OCI-M2 (cell line): ENCODE data around the gene EPHB2.
"Not testable (repeated sequence)": the region's sequence is repeated elsewhere in the genome, so short reads cannot be mapped to it uniquely, and the experiment has no call there.

Experiments used
- DNase-seq: peaks from one replicate; lab custom pipeline; 2025; ENCODE audit not compliant: unreplicated experiment; lab: John Stamatoyannopoulos, UW

The EPHB2 gene

DNA sequence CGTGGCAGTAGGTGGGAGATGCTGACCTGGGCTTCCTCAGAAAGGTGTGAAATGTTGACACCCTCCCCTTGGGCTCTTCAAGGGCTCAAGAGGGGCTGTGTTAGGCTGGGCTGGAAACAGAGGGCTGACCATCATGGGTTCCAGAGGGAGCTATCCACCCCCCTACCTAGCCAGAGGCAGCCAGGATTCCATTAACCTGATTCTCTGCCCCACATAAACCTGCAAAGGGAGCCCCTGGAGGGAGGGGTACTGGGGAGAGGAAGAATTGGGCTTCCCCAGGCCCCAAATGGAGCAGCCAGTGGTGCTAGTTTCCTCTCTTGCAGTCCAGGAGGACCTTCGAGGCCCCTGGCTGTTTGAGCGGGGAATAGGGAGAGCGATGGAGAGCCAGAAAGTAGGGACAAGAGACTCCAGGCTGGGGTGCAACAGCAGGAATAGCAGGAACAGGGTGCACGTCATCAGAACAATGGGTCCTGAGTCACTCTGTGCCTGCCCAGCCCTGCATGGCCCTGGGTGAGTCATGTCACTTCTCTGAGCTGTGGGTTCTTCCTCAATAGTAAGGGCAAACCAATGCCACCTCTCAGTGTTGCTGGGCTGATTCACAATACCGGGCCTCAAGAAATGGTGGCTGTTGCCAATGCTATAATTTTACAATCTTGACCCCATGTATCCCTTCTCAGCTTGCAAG lies 121.2 kb downstream of the EPHB2 start:
- no peak for DNase-seq

DNA sequence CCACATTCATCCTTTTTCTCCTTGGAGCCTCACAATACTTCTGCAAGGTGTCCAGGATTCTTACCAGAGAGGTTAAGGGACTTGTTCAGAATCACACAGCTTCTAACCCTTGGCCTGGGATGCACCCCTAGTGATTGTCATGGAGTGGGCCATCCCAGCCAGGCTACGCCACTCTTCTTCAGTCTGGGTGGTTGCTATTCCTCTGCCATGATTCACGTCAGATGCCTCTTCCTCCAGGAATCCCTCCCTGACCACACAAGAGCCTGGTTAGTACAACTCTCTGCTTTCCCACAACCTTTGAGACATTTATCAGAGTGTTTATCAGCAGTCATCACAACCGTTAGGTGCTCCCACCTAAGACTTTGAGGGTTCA lies 121.8 kb downstream of the EPHB2 start:
- no peak for DNase-seq

DNA sequence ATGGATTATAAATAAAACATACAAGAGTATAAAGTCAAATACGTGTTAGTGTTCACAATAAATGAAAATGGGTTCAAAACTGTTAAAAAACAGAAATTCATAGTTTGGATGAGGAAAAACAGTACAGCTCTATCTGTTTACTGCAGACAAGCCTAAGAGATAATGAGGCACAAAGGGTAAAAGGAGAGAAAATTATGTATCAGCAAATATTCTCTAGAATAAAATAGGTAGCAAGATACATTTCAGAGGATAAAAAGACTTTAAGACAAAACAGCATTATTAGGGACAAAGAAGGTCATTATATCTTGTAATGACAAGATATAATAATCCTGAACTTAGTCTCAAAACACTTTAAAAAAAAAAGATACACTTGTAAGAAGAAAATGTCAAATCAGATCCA lies 123.1 kb downstream of the EPHB2 start:
- DNase-seq = no peak

DNA sequence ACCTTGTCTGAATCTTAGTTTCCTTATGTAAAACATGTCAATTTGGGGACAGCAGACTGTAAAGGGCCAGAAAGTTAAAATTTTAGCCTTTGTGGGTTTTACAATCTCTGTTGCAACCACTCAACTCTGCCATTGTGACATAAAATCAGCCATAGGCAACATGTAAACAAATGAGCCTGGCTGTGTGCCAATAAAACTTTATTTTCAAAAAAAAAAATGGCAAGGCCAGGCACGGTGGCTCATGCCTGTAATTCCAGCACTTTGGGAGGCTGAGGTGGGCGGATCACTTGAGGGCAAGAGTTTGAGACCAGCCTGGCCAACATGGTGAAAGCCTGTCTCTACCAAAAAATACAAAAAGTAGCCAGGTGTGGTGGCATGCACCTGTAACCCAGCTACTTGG lies 123.8 kb downstream of the EPHB2 start:
- DNase-seq = not testable (repeated sequence)

DNA sequence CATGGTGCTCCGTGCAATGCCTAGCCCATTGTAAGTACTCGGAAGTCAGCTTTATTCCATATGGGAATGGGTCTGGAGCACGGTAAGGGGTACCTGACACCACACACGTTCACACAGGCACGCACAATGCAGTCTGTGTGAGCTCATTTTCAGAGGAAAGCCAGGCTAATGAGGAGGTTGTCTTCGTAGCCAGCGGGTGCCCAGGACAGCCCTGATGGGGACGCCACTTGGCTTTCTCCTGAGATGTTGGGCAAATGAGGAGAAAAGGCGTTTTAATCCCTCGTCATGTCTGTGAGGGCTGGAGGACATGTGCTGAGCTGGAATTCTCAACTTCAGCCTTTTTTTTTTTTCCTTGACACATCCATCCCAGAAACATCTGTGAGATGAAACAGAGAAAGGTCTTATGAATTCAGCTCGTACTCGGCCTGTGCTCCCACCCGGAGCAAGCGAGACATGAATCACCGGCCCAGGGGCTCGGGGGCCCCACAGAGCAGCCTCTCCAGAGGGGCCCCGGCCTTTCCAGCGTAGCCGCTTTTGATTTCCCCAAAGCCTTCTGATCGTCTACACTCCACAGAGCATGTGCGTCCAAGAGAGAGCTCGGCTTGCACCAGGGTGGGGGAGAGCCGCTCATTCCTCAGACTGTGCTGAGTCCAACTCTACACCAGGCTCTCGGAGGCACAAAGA lies 125.1 kb downstream of the EPHB2 start:
- no peak for DNase-seq

DNA sequence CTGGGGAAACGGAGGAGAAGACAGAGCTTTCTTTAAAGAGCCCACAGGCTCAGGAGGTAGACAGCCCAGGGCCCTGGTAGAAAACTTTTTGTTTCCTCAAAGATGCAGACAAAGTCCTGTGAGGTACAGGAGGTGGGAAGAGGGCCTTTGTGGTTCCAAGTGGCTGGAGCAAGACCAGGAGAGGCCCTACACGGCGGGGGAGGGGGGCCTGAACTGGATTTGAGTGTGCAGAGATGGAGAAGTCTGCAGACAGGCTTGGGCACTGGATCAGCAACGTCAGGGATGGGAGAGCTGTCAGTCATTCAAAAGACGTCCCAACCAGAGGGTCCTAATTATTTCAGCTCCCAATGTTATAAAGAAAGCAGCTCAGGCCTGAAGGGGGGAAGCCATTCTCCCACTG lies 126.2 kb downstream of the EPHB2 start:
- DNase-seq = no peak

DNA sequence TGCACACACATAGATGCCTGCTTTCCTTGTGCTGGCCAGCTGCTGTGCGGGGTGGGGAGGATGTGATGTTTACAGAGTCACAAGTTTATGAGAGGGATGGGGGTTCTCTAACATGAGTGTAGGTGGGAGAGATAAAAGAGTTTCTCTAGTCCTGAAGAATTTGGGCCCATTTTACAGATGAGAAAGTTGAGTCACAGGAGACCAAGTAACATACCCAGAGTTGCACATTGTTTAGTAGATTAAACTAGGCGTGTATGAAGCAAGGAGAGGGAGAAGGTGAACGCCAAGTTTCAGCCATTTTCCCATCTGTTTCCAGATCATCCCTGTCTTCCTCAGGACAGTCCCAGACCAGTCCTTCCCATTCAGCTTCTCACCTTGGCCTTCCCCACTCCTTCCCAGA lies 126.7 kb downstream of the EPHB2 start:
- DNase-seq = no peak

DNA sequence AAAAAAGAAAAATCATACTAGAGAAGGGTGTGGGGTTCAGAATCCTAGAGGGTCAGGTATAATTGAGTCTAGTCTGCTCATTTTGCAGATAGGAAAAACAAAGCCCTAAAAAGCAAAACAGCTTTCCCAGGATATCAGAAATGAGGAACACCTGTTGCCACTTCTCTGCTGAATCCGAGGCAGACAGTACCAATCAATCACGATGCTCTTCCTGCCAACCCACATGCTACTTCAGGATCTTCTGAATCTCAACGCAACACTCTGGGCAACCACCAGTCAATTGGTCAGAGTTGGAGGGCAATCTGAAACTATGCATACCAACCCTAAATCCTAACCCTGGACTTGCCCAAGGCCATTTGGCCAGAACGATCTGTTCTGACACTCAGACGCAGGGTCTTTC lies 128.3 kb downstream of the EPHB2 start:
- no peak for DNase-seq

DNA sequence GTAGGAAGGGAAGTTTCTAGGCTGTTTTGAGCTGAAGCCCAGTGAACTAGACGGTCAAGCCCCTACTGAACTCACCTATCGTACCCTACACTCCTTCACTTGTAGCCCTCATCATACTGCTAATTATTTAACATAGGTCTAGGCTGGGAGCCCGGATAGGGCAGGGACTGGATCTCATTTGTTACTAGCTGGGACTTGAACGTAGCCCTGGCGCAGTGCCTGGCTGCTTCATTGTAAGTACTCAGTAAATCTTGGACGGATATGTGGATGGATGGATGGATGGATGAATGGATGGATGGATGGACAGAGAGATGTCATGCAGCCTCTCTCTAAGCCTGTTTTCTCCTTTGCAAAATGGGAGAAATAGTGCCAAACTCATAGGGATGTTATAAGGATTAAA lies 129.2 kb downstream of the EPHB2 start:
- DNase-seq = no peak

DNA sequence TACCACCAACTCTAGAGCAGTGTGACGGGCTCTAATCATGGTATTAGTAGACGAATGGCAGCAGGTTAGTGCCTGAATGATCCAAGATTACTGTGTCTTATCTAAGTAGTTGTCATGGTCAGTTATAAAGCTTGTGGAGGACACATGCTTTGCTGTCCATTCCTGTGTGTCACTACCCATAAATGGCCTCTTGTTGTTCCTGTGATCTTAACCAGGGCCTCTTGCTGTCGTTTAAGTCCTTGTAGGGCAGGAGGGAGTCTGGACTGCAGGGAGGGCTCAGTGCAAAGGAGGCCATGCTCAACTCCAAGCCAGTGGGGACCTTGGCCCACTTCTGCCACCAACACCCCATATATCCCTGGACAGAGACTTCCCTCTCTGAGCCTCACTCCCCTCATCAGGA lies 130.5 kb downstream of the EPHB2 start:
- no peak for DNase-seq

DNA sequence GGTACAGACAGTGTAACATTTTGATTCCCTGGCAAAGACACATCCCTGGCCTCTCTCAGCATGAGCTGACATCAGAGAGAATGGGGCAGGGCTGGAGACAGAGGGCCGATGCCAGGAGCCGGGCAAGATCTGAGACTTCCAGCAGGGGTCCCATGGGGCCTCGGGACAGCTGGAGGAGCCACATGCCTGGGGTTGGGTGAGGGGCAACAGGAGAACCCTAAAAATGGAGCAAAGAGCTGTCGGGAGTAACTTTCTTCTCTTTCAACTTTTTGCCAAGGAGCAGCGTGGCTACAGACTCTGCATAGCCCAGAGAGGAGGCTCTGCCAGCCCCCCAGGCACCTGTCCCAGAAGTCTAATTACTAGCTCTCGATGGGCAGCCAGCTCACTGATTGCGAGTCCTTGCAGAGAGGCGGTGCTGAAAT lies 131.2 kb downstream of the EPHB2 start:
- no peak for DNase-seq

DNA sequence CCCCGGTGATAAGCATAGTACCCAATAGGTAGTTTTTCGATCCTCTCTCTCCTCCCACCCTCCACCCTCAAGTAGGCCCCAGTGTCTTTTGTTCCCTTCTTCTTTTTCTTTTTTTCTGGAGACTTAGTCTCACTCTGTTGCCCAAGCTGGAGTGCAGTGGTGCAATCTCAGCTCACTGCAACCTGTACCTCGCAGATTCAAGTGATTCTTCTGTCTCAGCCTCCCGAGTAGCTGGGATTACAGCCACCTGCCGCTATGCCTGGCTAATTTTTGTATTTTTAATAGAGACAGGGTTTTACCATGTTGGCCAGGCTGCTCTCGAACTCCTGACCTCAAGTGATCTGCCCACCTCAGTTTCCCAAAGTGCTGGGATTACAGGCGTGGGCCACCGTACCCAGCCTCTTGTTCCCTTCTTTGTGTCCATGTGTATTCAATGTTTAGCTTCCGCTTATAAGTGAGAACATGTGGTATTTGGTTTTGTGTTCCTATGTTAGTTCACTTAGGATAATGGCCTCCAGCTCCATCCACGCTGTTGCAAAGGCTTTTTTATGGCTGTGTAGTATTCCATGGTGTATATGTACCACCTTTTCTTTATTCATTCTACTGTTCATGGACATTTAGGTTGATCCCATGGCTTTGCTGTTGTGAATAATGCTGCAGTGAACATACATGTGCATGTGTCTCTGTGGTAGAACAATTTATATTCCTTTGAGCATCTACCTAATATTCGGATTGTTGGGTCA lies 133.0 kb downstream of the EPHB2 start:
- DNase-seq = not testable (repeated sequence)

DNA sequence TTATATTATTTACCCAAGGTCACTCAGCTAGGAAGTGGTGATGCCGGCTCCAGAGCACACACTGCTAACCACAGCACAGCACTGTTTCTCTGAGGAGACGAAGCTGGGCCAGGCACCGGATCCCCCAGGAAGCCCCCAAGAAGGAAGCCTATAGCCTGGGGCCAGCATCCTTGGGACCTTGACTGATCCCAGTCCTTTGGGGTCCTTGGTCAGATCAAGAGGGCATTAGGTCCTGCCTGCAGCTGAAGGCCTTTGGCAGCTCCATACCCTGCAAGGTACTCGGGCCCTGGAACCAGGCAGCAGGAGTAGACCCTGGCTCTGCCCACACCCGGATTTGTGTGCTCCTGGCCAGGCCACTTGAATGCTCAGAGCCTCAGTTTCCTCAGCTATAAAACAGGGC lies 134.0 kb downstream of the EPHB2 start:
- DNase-seq = no peak

DNA sequence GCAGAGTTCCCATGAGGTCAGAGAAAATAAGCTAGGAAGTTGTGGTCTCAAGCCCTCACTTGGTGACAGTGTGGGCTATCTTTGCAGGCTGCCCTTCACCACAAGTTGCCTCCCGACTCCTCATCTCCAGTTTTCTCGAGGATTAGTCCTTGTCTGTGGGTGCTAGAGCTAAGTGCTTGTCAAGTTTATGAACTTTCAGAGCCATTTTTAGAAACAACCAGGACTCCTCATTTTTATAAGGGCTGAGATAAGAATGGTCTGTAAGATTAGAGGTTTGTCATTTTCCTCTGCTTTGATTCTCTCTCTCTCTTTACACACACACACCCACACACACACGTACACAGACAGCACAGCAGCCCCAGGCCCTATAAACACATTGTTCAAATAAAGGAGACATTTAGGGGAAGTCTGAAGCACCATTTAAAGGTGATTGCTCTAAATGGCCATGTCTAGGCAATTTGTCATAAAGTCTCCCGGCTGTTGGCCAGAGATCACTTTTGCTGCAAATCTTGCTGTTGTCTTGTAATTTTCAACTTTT lies 134.8 kb downstream of the EPHB2 start:
- no peak for DNase-seq

DNA sequence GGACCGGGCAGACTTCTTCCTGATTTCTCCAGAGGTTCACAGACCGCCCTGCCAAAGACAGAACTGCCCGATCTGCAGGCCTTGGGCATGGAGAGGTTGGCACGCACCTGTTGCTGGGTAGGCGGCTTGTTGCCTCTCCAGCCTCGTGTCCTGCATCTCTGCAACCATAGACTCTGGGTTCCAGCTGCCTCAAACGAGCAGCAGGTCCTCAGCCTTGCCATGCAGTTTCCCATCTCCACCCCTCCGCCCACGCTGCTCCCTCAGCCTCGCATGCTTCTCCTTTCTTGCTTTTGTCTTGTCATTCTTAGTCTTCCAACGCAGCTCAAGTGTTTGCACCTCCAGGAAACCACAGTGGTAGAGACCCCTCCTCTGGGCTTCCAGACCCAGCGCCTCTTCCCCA lies 135.8 kb downstream of the EPHB2 start:
- DNase-seq = no peak

DNA sequence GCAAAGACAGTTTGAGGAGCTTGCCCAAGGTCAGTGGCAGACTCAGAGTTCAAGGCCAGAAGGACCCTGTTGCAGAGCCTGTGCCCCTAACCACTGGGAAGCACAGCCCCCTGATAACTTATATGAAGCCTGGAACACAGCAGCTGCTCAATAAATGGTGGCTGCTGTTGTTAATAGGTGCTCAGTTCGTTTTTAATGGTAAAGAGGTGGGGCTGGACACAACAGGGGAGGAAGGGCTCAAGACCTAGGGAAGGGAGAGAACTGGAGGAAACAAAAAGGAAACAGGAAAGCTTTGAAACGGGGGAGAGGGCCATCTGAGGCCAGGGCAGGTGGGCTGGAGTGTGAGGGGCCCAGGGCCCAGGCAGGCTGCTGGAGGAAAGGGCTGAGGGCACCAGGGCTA lies 136.6 kb downstream of the EPHB2 start:
- no peak for DNase-seq

DNA sequence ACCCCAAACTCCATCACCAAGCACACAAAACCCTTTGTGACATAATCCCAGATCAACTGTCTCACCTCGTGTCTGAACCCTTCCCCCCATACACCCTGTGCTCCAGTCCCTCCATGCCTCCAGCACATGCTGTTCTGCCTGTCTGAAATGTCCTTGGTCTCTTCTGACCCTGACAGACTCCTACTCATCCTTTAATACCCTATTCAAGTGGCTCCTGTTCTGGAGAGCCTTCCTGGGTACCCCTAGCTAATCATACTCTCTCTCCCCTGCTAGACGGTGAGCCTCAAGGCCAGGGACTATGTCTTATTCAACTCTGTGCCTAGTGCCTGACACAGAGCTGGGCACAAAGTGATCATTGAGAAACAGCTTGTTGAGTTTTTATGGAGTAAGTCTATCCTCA lies 137.1 kb downstream of the EPHB2 start:
- DNase-seq = no peak

DNA sequence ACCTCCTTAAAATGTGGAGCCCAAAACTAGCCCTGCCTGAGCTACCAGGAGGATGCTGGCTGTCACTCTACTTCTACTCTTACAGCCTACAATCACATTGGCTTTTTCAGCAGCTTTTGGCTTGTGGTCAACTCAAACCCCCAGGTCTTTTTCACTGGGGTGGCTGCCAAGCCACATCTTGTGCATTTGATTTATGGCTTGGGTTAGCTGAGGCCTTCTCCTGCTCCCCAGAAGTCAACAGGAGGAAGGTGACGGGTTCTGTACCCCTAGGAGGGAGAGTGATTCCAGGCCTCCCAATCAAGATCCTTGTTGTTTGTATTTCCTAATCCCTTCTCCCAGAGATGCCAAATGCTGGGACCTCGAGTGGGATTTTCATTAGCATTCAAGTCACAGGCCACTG lies 137.8 kb downstream of the EPHB2 start:
- no peak for DNase-seq

DNA sequence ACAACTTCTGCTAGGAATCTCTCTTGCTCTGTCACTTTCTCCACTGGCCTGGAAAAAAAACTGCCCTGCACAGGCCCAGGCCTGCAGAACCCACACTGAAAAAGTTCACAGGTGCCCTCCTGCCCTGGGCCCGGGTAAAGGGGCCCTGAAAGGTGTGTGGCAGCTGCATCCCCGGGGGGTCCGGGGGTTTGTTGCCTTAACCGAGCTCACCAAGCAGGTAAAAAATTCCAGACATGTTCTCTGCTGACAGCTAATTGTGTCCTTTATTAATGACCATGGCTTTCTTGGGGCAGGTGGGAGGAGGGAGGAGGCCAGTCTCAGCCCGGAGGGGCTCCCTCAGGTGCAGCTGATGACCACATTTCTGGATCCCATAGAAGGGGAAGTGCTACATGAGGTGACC lies 139.1 kb downstream of the EPHB2 start:
- no peak for DNase-seq

DNA sequence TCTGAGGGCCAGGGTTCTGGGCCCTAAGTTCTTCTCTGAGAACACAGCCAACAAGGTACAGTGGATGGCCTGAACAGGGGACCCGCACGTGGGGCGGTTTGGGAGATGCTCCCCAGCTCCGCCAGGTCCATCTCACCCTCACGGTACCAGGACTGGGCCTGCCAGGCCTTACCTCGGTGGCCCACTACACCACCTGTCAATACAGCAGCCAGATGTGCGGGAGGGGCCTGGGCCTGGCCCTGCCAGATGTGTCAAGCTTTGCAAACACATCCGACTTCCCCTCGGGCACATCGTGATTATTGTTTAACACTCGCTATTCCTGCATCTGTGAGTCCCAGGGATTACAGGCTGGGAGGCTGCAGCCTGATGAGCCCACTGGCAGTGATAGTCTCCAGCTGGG lies 139.6 kb downstream of the EPHB2 start:
- DNase-seq = no peak

DNA sequence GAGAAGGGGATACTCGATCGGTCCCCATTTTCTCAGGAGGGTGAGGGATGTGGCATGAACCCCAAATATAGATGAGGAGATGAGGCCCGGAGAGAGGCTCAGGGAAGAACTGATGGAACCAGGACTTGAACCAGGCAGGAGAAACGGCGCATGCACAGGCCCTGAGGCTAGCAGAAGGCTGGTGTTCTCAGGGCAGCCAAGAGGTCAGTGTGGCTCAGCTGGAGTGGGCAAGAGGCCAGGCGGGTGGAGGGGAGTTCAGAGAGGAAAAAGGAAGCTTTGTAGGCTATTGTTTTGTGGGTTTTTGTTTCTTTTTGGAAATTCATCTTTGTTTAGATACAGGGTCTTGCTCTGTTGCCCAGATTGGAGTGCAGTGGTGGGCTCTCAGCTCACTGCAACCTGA lies 140.0 kb downstream of the EPHB2 start:
- no peak for DNase-seq

DNA sequence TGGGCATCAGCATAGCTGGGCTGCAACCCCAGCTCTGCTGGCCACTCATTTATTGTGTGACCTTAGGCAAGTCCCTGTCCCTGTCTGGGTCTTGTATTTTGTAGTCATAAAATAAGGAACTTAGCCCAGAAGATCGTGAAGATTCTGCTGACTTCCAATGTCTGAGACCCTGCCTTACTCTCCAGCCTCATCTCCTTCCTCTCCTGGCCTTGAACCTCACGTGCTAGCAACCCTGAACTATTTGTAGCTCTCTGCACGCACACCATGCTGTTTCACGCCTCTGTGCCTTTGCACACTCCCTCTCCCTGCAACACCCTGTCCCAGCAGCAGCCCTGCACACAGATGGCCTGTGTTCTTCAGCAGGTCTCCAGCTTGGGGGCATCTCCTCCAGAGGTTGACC lies 140.9 kb downstream of the EPHB2 start:
- DNase-seq = no peak
